T-helper 2 cell treated with Interferon-gamma antibody and Interleukin-4, amounts not matched to agents 100 ng/mL and 5 ng/mL, for 36 hours (primary cell): ENCODE data around the gene ARFGAP1. TPM values are rescaled to one million over a fixed set of nuclear protein-coding genes. Genes with fewer than 3 reads are reported as not detected.

ENCODE experiments used
- intact Hi-C: fragments of 100-400 bp; cut with micrococcal nuclease; formaldehyde crosslinking; loops from one replicate; pipeline ENCODE4 v1.15.1; 2023
- total RNA-seq: library from RNA; stranded (reverse); gene quantifications from 2 replicates; pipeline ENCODE4 v1.2.3, GENCODE V29; 2022

The ARFGAP1 gene
- 84.0 and 84.9 TPM in 2 replicates for total RNA-seq

GRCh38 chr20:63272105-63273058 lies at the start of gene ARFGAP1:
ARFGAP1 (plus strand) TSS chr20:63272813; CDS start chr20:63275581, 2,768 bp downstream.
- intact Hi-C loops, result loop anchor here (1.0 kb wide), 1 partner anchor 56 kb away; the partner anchor contains the start of gene YTHDF1

- intact Hi-C loops, result loop anchor here (1.0 kb wide), 1 partner anchor 68 kb away; no protein-coding TSS in a partner anchor
Measured at GRCh38 chr20:63223121-63223825, 49.3 kb upstream of the ARFGAP1 start.

GRCh38 chr20:63223826-63224207 lies 48.8 kb upstream of the ARFGAP1 start:
- intact Hi-C loops, result loop anchor here (1.0 kb wide), 1 partner anchor 67 kb away; no protein-coding TSS in a partner anchor

GRCh38 chr20:63224412-63225081 lies 48.1 kb upstream of the ARFGAP1 start:
- intact Hi-C loops, result no loop called here

- intact Hi-C loops, result no loop called here
Measured at GRCh38 chr20:63225082-63225454, 47.5 kb upstream of the ARFGAP1 start.

GRCh38 chr20:63226042-63226943 lies 46.3 kb upstream of the ARFGAP1 start:
- intact Hi-C loops, result no loop called here

- intact Hi-C loops, result no loop called here
Measured at GRCh38 chr20:63227260-63227659, 45.4 kb upstream of the ARFGAP1 start.

GRCh38 chr20:63228806-63229205 lies 43.8 kb upstream of the ARFGAP1 start:
- intact Hi-C loops, result no loop called here

GRCh38 chr20:63230800-63231268 lies 41.8 kb upstream of the ARFGAP1 start:
- intact Hi-C loops, result no loop called here

GRCh38 chr20:63232235-63233060 lies 40.2 kb upstream of the ARFGAP1 start:
- intact Hi-C loops, result no loop called here

- intact Hi-C loops, result no loop called here
Measured at GRCh38 chr20:63233061-63233344, 39.6 kb upstream of the ARFGAP1 start.

GRCh38 chr20:63233924-63234323 lies 38.7 kb upstream of the ARFGAP1 start:
- intact Hi-C loops, result no loop called here

- intact Hi-C loops, result no loop called here
Measured at GRCh38 chr20:63234693-63235398, 37.8 kb upstream of the ARFGAP1 start.

GRCh38 chr20:63235399-63235983 lies 37.1 kb upstream of the ARFGAP1 start, which contains the start of gene BIRC7:
BIRC7 (plus strand) TSS chr20:63235905; CDS start chr20:63236097, 192 bp downstream.
- intact Hi-C loops, result no loop called here

- intact Hi-C loops, result no loop called here
Measured at GRCh38 chr20:63236116-63236837, 36.3 kb upstream of the ARFGAP1 start.

GRCh38 chr20:63238031-63238430 lies 34.6 kb upstream of the ARFGAP1 start:
- intact Hi-C loops, result no loop called here

GRCh38 chr20:63238514-63239125 lies 34.0 kb upstream of the ARFGAP1 start:
- intact Hi-C loops, result no loop called here
